Endometrium (tissue), 2 donors: ENCODE measurements around the gene LRRC74A.

Experiments used
- FAIRE-seq: peaks from 2 replicates; lab custom pipeline; 2012; peaks lifted over from hg19 to GRCh38; lab: Jason Lieb, UNC
- donor health status: control.
- donor health status: control.

LRRC74A gene

DNA sequence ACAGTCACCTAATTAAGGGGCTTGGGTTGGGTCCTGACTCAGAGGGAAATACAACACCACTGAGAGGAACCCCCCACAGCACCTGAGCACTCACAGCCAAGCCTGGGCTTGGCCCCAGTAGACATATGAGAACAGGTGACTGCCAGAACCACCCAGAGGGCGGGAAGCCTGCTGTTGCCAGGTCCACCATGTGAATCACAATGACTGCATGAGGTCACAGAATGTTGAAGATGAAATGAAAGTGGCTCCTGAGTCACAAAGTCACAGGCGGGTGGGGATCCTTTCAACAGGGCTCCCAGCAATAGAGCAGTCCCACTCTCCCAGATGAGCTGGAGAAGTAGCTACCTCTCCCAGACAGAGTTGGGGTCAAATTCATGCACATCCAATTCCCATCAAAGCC lies at the start of gene LRRC74A:
Gene LRRC74A (plus strand): TSS at position 287 of the 400 bp plus-strand sequence. CDS start 290 bp downstream, outside the sequence.
- no peak for FAIRE-seq

DNA sequence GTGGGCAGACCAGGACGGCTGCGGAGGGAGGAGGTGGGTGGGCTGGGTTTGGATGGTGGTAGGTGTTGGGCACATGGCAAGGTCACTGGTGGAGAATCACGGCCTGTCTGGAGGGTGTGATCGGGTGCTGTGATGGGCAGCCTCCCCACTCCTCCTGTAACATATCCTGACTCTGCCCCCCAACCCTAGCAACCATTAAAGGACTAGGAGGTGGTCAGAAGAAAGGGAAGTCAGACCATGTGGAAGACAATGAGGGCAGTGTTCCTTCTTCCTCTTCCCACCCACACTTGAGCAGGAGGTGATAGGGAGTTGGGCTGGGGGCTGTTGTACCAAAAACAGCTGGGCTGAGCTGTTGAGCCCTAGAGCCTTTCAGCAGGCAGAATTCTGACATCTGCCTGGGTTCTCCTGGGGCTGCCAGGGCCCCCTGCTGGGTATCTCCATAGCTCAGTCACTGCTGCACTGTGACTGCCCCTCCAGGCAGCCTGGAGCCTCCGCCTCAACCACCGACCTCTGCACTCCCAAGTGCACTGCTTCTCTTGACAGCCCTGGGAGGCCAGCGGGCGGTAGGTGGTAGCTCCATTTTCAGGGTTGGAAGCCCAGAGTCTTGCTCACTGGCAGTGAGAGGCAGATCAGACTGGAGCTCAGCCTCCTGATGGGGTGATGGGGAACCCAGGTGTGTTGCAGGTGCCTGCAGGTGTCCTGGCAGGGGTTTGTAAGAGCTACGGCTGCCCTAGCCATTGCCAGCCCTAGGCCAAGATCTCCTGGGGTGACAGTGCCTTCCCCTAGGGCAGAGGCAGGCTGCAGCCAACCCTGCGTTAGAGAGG lies 49.6 kb upstream of the LRRC74A start:
- FAIRE-seq, result no peak

GRCh38 chr14:76777721-76778120 lies 48.5 kb upstream of the LRRC74A start:
- FAIRE-seq, result no peak

DNA sequence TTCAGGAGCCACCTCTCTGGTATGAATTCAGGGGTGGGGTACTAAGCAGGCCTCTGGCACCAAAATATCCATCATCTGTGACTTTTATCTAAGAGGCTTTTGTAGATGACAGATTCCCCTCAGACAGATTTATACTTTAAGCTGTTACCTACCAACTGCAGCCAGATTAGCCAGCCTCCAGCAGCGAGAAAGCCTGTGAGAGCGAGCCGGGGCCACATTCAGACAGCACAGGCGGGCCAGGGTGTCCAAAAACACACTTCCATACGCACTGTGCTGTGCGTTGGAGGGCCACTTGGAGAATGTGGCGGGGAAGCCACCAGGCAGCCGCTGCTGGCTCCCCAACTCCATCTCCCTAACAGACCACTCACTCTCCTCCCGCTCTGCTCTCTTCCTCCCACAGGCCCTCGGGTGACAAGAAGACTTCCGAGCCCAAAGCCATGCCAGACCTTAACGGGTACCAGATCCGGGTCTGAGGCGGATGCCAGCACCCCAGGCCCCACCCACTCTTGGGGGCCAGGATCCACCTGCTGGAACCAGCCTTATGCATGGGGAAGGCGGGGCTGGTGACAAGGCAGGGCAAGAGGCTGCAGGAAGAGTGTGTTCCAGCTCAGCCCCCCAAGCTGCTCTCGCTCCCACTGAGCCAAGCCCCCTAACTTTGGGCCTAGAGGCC lies 47.5 kb upstream of the LRRC74A start:
- FAIRE-seq, result no peak

DNA sequence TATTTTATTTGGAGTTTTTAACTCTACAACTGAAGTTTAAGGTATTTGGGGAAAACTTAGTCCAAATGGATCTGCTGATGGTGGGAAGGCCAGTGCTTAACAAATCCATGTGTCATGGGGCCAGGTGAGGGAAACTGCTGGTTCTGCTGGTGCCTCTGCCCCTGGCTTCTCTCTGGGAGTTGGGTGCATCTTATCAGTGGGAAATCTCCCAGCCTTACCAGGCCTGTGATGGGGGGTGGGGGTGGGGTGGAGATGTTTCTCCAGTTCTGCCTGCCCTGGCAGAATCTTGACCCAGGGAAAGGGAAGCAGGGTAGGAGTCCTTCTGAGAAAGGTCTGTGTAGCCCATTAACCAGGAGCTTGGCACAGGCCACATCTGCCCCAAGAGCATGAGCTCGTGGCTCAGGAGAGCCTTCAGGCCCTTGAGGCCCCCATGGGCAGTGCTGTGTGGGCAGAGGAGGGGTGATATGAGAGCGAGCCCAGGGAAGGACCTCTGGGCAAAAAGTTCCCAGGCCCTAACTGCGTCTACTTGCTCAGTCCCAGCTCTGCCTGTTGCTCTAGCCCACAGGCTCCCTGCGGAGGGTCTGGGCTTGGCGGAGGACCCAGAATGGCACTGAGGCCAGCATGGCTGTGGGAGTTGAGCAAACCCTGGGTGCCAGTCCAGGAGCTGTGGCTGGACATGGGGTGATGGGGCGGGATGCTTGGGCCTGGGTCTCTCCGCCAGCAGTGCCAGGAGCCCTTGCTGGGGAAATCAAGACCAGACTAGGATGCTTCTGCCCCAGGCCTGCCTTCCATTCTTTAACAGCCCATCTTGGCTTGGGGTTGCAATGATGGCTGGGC lies 46.8 kb upstream of the LRRC74A start:
- FAIRE-seq, result no peak

- FAIRE-seq, result no peak
Observed at GRCh38 chr14:76780058-76780345, 46.2 kb upstream of the LRRC74A start.

- FAIRE-seq, result no peak
Observed at GRCh38 chr14:76780360-76780759, 45.8 kb upstream of the LRRC74A start.

DNA sequence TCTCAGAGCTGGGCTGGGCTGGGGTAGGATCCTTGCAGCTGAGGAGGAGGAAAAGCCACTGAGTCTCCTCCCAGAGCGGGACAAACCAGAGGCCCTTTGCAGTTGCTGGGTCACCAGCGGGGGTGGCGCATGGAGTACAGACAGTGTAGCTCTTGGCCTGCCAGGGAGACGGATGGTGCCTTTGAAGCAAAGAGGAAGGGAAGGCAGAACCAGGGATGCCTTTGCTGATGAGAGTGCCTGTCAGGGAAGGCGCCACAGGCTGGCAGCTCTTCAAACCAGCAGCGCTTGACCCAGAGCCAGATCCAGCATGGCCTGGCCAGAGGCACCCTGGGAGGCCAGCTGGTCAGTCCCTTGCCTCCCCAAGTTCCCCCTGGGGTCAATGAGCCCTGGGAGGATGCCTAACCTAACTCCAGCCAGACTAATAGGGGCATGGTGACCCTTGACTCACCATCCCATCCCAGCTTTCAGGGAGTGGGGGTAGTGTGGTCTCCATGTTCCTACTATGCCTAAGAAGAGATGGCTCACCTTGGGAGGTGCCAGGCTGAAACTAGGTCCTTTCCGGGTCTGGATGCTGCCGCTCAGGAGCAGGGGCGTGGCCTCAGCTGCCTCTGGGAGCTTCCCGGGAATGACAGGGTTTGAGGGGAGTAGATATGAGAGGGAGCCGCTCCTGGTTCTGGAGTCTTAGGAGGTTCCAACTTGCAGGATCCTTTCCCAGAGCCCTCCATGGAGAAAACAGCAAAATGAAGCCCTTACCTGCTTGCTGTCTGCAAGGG lies 45.1 kb upstream of the LRRC74A start:
- FAIRE-seq, result no peak

DNA sequence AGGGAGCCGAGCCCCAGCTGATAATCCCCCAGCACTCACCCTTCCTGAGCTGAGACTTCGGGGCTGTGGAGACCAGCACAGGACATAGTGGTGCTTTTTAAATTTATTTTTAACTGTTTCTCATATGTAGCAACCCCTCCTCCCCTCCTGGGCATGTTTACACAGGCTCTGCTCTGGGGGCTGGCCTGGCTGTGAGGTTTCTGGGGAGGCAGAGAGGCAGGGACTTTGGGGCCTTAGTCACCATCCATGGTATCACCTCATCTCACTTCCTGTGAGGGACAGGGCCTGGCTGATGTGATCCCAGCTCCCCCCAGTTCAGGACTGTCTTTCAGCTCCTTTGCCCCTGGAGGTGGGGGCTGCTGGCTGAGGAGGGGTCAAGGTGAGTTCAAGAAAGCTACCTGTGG lies 44.6 kb upstream of the LRRC74A start:
- FAIRE-seq, result no peak

- FAIRE-seq, result no peak
Observed at GRCh38 chr14:76782115-76782884, 43.9 kb upstream of the LRRC74A start.

DNA sequence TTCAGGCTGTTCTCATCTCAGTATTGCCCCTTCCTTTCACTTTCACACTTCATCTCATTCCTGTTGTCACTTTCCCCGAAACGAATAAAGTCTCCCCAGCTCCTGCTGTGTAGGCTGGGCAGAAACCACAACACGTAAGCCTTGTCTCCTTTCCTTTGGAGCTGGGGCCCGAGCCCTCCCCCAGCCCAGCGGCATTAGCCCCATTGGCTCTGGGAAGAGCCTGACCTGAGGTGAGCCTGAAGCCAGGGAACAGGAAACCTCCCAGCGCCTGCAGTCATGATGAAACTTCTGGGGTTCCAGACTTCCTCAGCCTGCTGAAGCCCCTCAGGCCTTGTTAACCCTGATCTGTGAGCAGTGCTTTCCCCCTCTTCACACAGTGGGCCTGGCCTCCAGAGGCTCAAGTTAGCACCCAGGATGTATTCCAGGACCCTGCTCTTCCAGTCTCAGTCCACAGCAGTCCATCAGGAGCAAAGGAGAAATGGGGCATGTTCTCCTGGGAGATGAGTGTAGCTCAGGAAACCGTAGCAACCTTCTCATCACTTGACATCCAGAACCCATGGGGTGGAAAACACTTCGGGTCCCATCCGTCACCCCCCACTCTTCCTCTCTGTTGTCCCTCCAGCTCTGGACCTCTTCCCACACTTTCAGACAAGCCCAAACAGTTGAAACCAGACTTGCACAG lies 43.2 kb upstream of the LRRC74A start:
- FAIRE-seq, result no peak

- FAIRE-seq, result no peak
Observed at GRCh38 chr14:76784266-76784874, 41.8 kb upstream of the LRRC74A start.

- peak; percentile 78 for FAIRE-seq
Observed at GRCh38 chr14:76784881-76785280, 41.3 kb upstream of the LRRC74A start.

DNA sequence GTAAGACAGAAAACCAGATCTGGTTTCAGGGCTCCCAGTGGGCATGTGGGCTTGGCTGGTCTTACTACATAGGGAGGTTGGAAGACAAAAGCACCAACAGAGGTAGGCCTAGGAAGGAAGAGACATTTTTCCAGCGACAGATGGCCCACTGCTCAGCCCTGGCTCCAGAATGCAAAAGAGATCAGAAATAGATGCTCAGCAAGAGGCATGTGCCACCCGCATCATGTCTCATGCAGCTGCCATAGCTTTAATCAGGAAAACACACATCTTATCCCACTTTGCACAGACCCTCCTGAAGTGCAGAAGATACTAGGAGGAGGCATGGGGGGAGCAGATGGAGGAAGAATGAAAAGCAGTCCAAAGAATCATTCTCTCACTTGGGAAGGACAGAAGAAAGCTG lies 39.6 kb upstream of the LRRC74A start:
- no peak for FAIRE-seq

DNA sequence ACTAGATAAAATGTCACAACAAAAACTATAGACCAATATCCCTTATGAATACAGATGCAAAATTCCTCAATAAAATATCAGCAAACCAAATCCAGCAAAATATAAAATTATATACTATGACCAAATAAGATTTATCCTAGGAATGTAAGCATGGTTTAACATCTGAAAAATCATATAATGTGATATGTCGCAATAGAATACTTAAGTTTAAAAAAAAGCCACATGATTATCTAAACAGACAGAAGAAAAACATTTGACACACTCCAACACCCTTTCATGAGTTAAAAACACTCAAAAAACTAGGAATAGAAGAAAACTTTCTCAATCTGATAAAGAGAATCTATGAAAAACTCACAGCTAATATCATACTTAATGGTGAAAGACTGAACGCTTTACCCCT lies 33.8 kb upstream of the LRRC74A start:
- no peak for FAIRE-seq

GRCh38 chr14:76793324-76793723 lies 32.9 kb upstream of the LRRC74A start:
- FAIRE-seq, result no peak

DNA sequence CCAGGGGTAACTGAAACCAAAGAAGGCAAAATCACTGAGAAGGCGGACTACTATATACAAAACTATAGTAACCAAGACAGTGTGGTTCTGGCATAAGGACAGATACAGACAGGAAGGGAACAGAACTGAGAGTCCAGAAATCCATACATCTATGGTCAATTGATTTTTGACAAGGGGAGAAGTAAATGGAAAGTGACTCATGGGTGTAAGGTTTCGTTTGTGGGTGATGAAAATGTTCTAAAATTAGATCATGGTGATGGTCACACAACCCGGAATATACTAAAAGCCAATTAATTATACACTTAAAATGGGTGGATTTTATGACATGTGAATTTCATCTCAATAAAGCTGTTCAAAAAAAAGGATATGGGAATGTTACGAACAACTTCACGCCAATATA lies 32.3 kb upstream of the LRRC74A start:
- no peak for FAIRE-seq

DNA sequence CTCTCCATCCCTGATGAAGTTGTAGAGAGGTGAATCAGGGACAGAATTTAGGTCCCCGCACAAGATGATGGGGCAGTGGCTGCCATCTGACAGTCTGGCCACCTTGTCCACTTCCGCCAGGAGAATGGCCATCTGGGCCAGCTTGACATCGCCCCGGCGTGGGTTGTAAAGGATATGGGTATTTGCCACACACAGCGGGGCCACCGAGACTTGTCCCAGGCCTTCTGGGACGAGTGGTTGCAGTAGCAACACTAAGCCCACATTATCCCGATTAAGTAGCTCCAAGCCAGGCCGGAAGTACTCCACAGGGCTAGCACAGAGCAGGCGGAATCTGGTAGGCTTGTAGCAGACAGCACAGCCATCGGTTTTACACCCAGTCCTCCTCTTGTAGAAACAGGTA lies 19.8 kb upstream of the LRRC74A start:
- no peak for FAIRE-seq

DNA sequence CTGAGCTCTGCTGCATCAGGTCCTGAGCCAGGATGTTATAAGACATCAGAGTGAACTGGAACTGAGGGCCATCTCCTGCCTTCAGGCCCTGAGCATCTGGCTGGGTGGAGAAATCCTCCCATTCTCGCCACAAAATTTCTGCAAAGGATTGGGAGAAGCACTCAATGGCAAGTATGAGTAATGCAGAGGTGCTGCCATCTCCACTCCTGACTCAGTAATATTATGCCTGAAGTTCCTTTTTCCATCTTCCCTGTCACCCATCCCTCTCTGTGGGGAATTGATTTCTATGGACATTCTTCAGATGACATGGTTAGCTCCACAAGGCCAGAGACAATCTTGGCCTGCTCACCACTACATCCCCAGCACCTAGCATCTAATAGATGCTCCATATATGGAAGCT lies 18.2 kb upstream of the LRRC74A start:
- FAIRE-seq, result no peak

DNA sequence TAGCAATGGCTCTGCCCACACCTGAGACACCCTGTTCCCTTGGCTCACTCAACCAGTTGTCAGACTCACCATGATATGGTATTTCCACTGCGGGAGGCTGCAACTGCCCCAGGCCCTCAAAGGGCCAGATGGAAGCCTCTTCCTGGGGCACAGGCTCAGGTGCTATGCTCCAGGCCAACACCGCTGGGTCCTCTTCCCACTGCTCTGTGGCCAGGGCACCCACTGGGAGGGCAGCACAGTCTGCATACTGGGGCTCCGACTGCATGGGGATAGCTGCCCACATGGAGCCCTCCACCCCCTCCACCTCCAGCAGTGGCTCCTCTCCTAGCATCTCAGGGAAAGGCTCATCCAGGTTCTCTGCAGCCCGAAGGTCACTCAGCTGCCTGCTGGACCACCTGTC lies 17.2 kb upstream of the LRRC74A start:
- no peak for FAIRE-seq
